ENCODE measurements around the gene HDGFL1.

Gene HDGFL1

DNA sequence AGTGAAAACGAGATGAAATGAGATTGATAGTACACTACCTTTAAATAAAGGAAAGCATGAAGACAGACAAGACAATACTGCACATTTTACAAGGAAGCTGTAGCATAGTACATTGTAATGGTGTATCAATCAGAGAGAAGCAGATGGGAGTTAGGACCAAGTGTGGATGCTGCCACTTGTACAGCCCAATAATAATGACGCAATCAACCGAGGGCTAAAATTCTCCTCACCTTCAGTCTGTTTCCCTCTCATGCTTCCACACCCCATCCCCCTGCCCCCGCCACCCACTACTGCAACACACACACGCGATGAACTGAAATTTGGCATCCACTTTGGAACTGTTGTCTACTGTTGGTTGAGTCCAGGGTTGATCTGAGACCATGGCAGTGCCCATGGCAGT lies 12.4 kb upstream of the HDGFL1 start:
- no peak overlapping the region for H3K27ac ChIP-seq (ENCODE audit: low read length)
- H3K4me3 ChIP-seq (ENCODE audit: low read depth in 1 of 2, low read length in 2 of 2) = no peak overlapping the region

DNA sequence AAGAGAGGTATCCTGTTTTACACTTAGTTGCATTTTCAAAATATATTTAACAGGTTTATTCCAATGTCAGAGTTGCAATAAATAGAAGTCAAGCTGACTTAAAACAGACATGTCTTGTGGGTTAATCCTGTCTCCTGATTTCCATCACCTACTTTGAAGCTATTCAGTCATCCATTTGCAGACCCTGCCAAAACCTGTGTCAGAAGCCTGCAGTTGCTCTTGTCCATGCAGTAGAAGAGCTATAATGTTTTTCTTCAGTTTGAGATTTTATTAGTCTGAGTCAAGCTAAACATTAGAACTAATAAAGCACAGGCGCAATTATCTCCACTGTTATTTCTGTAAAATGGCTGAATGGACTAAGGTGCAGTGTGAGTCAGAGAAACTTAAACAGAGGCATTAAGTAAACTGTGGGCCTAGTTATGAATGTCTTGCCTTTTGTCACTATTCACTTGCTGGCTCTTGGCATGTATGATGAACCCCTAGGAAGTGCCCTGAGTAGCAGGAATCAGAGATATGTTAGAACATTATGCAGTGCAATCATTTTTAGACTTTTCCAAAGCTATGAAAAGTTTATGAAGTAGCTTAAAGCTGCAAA lies 11.0 kb upstream of the HDGFL1 start:
- Histone ChIP-seq H3K9me3 (ENCODE audit: control insufficient read depth in 1 of 2, low read length in 2 of 2) (no peaks in the 10 kb centered on the region), H3K27ac (ENCODE audit: low read length) (no peak overlapping the region)

More for the DNA sequence above, 12.4 kb upstream of the HDGFL1 start:
- peaks cover 0 to 6% of the 10 kb centered on the region in 2 donors for H3K4me1 ChIP-seq (ENCODE audit: control insufficient read depth in 1 of 2, insufficient read depth in 2 of 2, low read length in 2 of 2)
- no peaks in the 10 kb centered on the region for H3K36me3 ChIP-seq (ENCODE audit: control insufficient read depth in 1 of 2, insufficient read depth in 2 of 2, low read length in 2 of 2)
- no peaks in the 10 kb centered on the region for H3K9me3 ChIP-seq (ENCODE audit: control insufficient read depth in 1 of 2, low read length in 2 of 2)
- no peaks in the 10 kb centered on the region for H3K27me3 ChIP-seq (ENCODE audit: low read depth, low read length)

DNA sequence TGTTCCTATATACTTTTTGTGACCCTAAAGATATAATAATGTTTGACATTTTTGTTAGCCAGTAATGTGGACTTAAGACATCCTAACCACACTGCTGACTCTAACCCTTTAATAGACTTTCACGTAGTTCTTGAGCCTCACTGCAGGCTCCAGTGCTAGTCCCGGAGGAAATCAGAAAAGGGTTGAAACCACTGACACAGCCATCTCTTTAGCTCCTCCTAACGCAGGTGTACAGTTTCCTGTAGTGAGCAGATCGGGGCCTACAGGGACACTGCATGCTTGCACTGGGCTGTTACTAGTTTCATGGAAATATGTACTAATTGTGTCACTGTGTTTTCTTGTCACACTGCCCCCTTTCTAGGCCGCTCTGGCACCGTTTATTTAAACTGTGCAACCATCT lies 512 bp upstream of the HDGFL1 start:
- Histone ChIP-seq H3K9me3 (ENCODE audit: control insufficient read depth in 1 of 2, low read length in 2 of 2) (no peaks in the 10 kb centered on the region), H3K4me1 (ENCODE audit: control insufficient read depth in 1 of 2, insufficient read depth in 2 of 2, low read length in 2 of 2) (no peaks in the 10 kb centered on the region), H3K27ac (ENCODE audit: low read length) (no peak overlapping the region), H3K36me3 (ENCODE audit: control insufficient read depth in 1 of 2, insufficient read depth in 2 of 2, low read length in 2 of 2) (no peaks in the 10 kb centered on the region), H3K4me3 (ENCODE audit: low read depth in 1 of 2, low read length in 2 of 2) (no peak overlapping the region), H3K27me3 (ENCODE audit: low read depth, low read length) (no peaks in the 10 kb centered on the region)

More for the DNA sequence above, 11.0 kb upstream of the HDGFL1 start:
- H3K36me3 ChIP-seq (ENCODE audit: control insufficient read depth in 1 of 2, insufficient read depth in 2 of 2, low read length in 2 of 2) = no peaks in the 10 kb centered on the region
- no peak overlapping the region for H3K4me3 ChIP-seq (ENCODE audit: low read depth in 1 of 2, low read length in 2 of 2)
- H3K27me3 ChIP-seq (ENCODE audit: low read depth, low read length) = no peaks in the 10 kb centered on the region
- peaks cover 0 to 6% of the 10 kb centered on the region in 2 donors for H3K4me1 ChIP-seq (ENCODE audit: control insufficient read depth in 1 of 2, insufficient read depth in 2 of 2, low read length in 2 of 2)

DNA sequence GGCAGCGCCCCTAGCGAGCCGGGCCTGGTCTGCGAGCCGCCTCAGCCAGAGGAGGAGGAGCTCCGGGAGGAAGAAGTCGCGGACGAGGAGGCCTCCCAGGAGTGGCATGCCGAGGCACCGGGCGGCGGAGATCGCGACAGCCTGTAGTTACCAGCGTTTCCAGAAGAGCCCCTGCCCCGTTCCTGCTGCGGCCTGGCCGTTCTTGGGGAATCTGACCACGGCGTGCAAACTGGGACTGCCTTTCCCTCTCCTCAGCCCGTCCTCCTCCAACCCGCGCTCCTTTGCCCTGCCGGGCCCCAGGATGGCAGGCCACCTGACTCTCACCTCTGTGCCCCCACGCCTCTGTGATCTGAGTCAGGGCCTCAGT lies 802 bp downstream of the HDGFL1 start:
- Histone ChIP-seq H3K9me3 (ENCODE audit: control insufficient read depth in 1 of 2, low read length in 2 of 2) (no peaks in the 10 kb centered on the region), H3K4me1 (ENCODE audit: control insufficient read depth in 1 of 2, insufficient read depth in 2 of 2, low read length in 2 of 2) (no peaks in the 10 kb centered on the region), H3K27me3 (ENCODE audit: low read depth, low read length) (no peaks in the 10 kb centered on the region), H3K4me3 (ENCODE audit: low read depth in 1 of 2, low read length in 2 of 2) (no peak overlapping the region), H3K36me3 (ENCODE audit: control insufficient read depth in 1 of 2, insufficient read depth in 2 of 2, low read length in 2 of 2) (no peaks in the 10 kb centered on the region), H3K27ac (ENCODE audit: low read length) (no peak overlapping the region)

DNA sequence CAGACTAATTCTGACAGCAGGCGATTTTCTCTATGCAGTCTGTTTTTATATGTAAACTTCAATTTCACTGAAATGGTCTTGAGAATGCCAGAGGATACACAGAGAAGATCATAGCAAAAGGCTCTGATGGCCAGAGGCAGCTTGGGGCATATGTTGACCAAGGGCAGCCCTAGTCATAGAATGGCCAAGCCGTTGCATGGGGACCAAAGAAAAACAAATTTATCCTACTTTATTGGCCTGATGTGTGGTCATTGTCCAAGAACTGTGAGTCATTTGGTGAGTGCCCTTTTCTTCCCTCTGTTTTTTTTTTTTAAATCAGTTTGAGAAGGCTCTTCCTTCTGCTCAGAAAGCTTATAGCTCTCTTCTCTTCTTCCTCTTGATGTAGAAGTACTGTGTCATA lies 5.8 kb downstream of the HDGFL1 start:
- H3K4me3 ChIP-seq (ENCODE audit: low read depth in 1 of 2, low read length in 2 of 2) = no peak overlapping the region
- H3K9me3 ChIP-seq (ENCODE audit: control insufficient read depth in 1 of 2, low read length in 2 of 2) = no peaks in the 10 kb centered on the region
- H3K27me3 ChIP-seq (ENCODE audit: low read depth, low read length) = no peaks in the 10 kb centered on the region
- no peak overlapping the region for H3K27ac ChIP-seq (ENCODE audit: low read length)
- H3K4me1 ChIP-seq (ENCODE audit: control insufficient read depth in 1 of 2, insufficient read depth in 2 of 2, low read length in 2 of 2) = no peaks in the 10 kb centered on the region
- H3K36me3 ChIP-seq (ENCODE audit: control insufficient read depth in 1 of 2, insufficient read depth in 2 of 2, low read length in 2 of 2) = no peaks in the 10 kb centered on the region

DNA sequence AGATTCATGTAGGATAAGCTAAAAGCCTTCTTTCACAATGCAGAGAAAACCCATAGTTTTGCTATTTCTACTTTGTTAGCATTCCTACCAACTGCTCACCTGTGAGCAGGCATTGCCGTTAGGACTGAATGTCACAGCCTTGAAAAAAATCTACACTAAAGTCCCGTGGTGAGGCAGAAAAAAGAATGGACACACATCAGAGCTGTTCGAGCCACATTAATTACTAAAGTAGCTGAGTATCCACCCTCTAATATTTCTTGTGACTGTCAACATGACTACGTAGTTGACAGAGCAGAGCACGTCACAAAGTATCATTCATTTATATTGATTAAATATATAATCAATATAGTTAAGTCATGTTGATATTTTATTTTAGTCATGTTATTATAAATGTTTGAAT lies 10.1 kb downstream of the HDGFL1 start:
- Histone ChIP-seq H3K27ac (ENCODE audit: low read length) (no peak overlapping the region), H3K27me3 (ENCODE audit: low read depth, low read length) (no peaks in the 10 kb centered on the region), H3K9me3 (ENCODE audit: control insufficient read depth in 1 of 2, low read length in 2 of 2) (no peaks in the 10 kb centered on the region), H3K36me3 (ENCODE audit: control insufficient read depth in 1 of 2, insufficient read depth in 2 of 2, low read length in 2 of 2) (no peaks in the 10 kb centered on the region), H3K4me1 (ENCODE audit: control insufficient read depth in 1 of 2, insufficient read depth in 2 of 2, low read length in 2 of 2) (no peaks in the 10 kb centered on the region), H3K4me3 (ENCODE audit: low read depth in 1 of 2, low read length in 2 of 2) (no peak overlapping the region)

DNA sequence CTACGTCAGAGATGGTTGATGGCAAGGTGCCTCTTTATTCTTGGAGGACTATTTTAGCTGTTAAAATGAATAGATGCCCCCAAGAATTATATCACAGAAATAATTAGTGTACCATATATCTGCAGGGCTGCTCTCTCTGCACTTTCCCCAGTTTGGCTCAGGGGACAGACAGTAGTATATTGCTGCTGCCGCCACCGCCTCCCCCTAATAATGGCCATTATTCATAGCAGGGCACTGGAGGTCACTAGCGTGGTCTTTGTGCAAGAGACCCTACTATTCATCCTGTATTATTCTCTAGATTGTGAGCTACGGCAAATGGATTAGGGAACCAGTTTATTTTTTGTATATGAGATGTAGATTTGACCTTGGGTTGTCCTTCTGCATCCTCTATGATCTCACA lies 11.0 kb downstream of the HDGFL1 start:
- H3K4me1 ChIP-seq (ENCODE audit: control insufficient read depth in 1 of 2, insufficient read depth in 2 of 2, low read length in 2 of 2) = no peaks in the 10 kb centered on the region
- no peak overlapping the region for H3K4me3 ChIP-seq (ENCODE audit: low read depth in 1 of 2, low read length in 2 of 2)
- no peak overlapping the region for H3K27ac ChIP-seq (ENCODE audit: low read length)
- no peaks in the 10 kb centered on the region for H3K27me3 ChIP-seq (ENCODE audit: low read depth, low read length)
- no peaks in the 10 kb centered on the region for H3K36me3 ChIP-seq (ENCODE audit: control insufficient read depth in 1 of 2, insufficient read depth in 2 of 2, low read length in 2 of 2)
- no peaks in the 10 kb centered on the region for H3K9me3 ChIP-seq (ENCODE audit: control insufficient read depth in 1 of 2, low read length in 2 of 2)

DNA sequence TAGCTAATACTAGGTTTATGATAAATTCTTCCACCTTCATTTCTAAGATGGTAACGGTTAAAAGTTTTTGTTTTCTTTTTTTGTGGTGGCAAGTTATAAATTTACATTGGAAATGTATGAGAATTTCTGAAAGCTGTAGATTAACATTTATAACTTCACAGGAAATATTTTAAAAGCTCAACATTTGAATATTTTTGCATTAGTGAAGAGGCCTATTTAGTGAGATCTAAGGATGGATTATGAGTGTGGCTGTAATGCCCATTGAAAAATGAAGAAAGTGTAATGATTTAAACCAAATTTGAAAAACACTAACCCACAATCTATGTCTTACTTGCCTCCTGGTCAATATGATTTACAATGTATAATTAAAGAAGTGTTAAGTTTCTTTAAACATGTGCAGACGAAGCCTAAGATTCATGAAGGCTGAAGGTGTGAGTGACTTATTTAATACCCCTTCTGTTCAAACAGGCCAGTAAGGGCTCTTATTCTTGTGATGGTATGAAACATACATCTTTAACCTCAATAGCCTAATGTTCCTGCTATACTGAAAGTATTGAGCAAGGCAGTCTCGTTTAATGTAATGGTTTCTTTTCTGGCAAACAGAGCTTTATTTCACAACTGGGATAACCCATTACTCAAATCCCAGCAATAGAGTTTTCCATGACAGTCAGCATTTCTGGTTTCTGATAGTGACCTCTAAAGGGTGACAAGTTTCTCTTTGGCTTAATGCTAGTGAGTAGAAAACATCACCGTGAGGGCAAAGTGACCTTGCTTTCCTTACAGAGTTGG lies 13.2 kb downstream of the HDGFL1 start:
- no peaks in the 10 kb centered on the region for H3K9me3 ChIP-seq (ENCODE audit: control insufficient read depth in 1 of 2, low read length in 2 of 2)
- H3K4me1 ChIP-seq (ENCODE audit: control insufficient read depth in 1 of 2, insufficient read depth in 2 of 2, low read length in 2 of 2) = no peaks in the 10 kb centered on the region
- no peaks in the 10 kb centered on the region for H3K36me3 ChIP-seq (ENCODE audit: control insufficient read depth in 1 of 2, insufficient read depth in 2 of 2, low read length in 2 of 2)
- no peak overlapping the region for H3K27ac ChIP-seq (ENCODE audit: low read length)
- no peaks in the 10 kb centered on the region for H3K27me3 ChIP-seq (ENCODE audit: low read depth, low read length)
- H3K4me3 ChIP-seq (ENCODE audit: low read depth in 1 of 2, low read length in 2 of 2) = no peak overlapping the region

DNA sequence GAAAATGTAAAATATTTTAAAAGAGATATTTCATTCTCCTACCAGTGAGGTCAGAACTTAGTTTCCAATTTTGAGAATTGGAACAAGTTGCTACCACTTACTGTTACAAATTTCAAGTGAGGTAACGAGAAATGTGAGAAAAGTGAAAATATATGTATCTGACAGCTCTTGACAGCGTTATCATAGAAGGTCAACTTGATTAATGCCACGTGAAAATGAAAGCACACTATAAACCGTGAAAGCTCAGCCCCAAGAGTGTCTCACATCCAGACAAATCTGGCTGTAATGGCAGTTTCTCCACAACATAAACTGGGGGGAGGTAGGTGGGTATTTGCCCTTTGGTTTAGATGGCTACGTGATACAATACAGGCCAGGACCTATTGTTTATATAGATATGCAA lies 13.9 kb downstream of the HDGFL1 start:
- no peaks in the 10 kb centered on the region for H3K36me3 ChIP-seq (ENCODE audit: control insufficient read depth in 1 of 2, insufficient read depth in 2 of 2, low read length in 2 of 2)
- no peak overlapping the region for H3K27ac ChIP-seq (ENCODE audit: low read length)
- no peak overlapping the region for H3K4me3 ChIP-seq (ENCODE audit: low read depth in 1 of 2, low read length in 2 of 2)
- H3K27me3 ChIP-seq (ENCODE audit: low read depth, low read length) = no peaks in the 10 kb centered on the region
- H3K9me3 ChIP-seq (ENCODE audit: control insufficient read depth in 1 of 2, low read length in 2 of 2) = no peaks in the 10 kb centered on the region
- no peaks in the 10 kb centered on the region for H3K4me1 ChIP-seq (ENCODE audit: control insufficient read depth in 1 of 2, insufficient read depth in 2 of 2, low read length in 2 of 2)

DNA sequence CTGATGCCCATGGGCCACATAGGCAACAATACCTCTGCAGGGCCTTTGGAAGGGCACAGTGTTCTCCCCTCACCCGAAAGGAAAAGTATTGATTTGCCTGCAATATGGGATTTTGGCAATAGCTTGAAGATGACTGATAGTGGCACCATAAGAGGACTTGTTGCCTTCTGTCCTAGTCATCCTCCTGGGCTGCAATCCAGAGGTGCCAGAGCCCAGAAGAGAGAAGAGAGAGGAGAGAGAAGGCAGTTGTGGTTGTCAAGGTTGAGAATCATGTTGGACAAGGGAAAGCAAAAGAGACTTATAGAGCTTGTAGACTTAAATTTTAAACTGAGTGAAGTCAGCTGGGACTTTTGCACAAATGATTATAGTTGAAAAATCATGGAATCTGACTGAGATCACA lies 14.6 kb downstream of the HDGFL1 start:
- Histone ChIP-seq H3K27ac (ENCODE audit: low read length) (no peak overlapping the region), H3K4me1 (ENCODE audit: control insufficient read depth in 1 of 2, insufficient read depth in 2 of 2, low read length in 2 of 2) (no peaks in the 10 kb centered on the region), H3K4me3 (ENCODE audit: low read depth in 1 of 2, low read length in 2 of 2) (no peak overlapping the region), H3K36me3 (ENCODE audit: control insufficient read depth in 1 of 2, insufficient read depth in 2 of 2, low read length in 2 of 2) (no peaks in the 10 kb centered on the region), H3K9me3 (ENCODE audit: control insufficient read depth in 1 of 2, low read length in 2 of 2) (no peaks in the 10 kb centered on the region), H3K27me3 (ENCODE audit: low read depth, low read length) (no peaks in the 10 kb centered on the region)

DNA sequence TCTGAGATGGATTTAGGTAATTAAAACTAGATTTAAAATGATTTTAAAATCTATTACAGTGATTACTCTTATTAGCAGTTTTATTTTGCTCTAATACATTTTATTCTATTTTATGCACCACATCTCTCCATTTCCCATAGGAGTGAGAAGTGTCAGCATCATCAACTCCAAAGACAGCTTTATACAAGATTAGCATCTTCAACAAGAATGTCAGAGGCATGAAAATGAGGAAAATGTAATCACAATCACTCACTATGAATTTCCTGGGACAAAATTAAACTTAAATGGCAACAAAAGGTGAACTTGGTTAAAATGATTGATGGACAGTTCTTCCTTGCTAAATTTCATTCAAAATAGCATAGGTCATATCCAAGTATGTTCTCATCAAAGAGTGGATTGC lies 19.8 kb downstream of the HDGFL1 start:
- no peak overlapping the region for H3K4me3 ChIP-seq (ENCODE audit: low read depth in 1 of 2, low read length in 2 of 2)
- H3K27ac ChIP-seq (ENCODE audit: low read length) = no peak overlapping the region
- no peaks in the 10 kb centered on the region for H3K27me3 ChIP-seq (ENCODE audit: low read depth, low read length)
- no peaks in the 10 kb centered on the region for H3K36me3 ChIP-seq (ENCODE audit: control insufficient read depth in 1 of 2, insufficient read depth in 2 of 2, low read length in 2 of 2)
- no peaks in the 10 kb centered on the region for H3K9me3 ChIP-seq (ENCODE audit: control insufficient read depth in 1 of 2, low read length in 2 of 2)
- no peaks in the 10 kb centered on the region for H3K4me1 ChIP-seq (ENCODE audit: control insufficient read depth in 1 of 2, insufficient read depth in 2 of 2, low read length in 2 of 2)

DNA sequence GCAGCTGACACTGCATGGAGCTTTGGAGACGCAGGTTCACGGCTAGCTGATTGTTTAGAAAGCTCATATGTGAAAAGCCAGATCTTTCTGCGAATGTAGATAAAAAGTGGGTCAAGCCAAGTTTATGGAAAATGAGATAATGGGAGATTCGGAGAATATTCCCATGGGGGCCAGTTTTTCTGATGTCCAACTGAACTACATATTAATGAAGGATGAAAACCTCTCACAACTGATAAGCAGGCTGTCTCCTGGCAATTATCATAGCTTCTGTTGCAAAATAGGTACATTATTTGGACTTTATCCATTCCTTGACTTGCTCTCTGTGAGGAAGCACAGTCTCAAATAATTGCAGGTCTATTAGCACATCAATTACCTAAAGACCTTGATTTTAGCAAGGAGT lies 21.1 kb downstream of the HDGFL1 start:
- H3K4me3 ChIP-seq (ENCODE audit: low read depth in 1 of 2, low read length in 2 of 2) = no peak overlapping the region

More for the DNA sequence above, 21.1 kb downstream of the HDGFL1 start:
- Histone ChIP-seq H3K9me3 (ENCODE audit: control insufficient read depth in 1 of 2, low read length in 2 of 2) (no peaks in the 10 kb centered on the region), H3K4me1 (ENCODE audit: control insufficient read depth in 1 of 2, insufficient read depth in 2 of 2, low read length in 2 of 2) (no peaks in the 10 kb centered on the region), H3K36me3 (ENCODE audit: control insufficient read depth in 1 of 2, insufficient read depth in 2 of 2, low read length in 2 of 2) (no peaks in the 10 kb centered on the region), H3K27ac (ENCODE audit: low read length) (no peak overlapping the region), H3K27me3 (ENCODE audit: low read depth, low read length) (no peaks in the 10 kb centered on the region)

All from muscle layer of duodenum (tissue), 2 donors.